HG03342 (cell line): ENCODE data around the gene SERTAD1.
"Not testable (repeated sequence)": the region's sequence is repeated elsewhere in the genome, so short reads cannot be mapped to it uniquely, and the experiment has no call there.

Experiments
- ATAC-seq: cut with Tn5 transposase; IDR thresholded peaks from one replicate; pipeline ENCODE4 v1.9.1; 2021; ENCODE audit warnings: mild to moderate bottlenecking, moderate library complexity; ENCODE audit not compliant: unreplicated experiment

Gene SERTAD1

GRCh38 chr19:40452016-40452415, 26.2 kb upstream of the SERTAD1 start:
- ATAC-seq: no peak

- no peak for ATAC-seq
Measured at GRCh38 chr19:40450664-40451063, 24.9 kb upstream of the SERTAD1 start.

- no peak for ATAC-seq
Measured at GRCh38 chr19:40449506-40449905, 23.7 kb upstream of the SERTAD1 start.

- no peak for ATAC-seq
Measured at GRCh38 chr19:40446263-40446784, 20.5 kb upstream of the SERTAD1 start.

GRCh38 chr19:40445780-40446262, 20.0 kb upstream of the SERTAD1 start:
- ATAC-seq: no peak

- no peak for ATAC-seq
Measured at GRCh38 chr19:40444825-40445312, 19.1 kb upstream of the SERTAD1 start.

- peak; percentile 63 for ATAC-seq
Measured at GRCh38 chr19:40444000-40444824, 18.4 kb upstream of the SERTAD1 start, which contains the start of gene SERTAD3. TSS of gene SERTAD3 (minus strand) at chr19:40444335. CDS start at chr19:40442080, 2,255 bp downstream.

- ATAC-seq: peak; percentile 60
Measured at GRCh38 chr19:40443131-40443999, 17.6 kb upstream of the SERTAD1 start.

GRCh38 chr19:40442328-40443130, 16.7 kb upstream of the SERTAD1 start:
- ATAC-seq: no peak

GRCh38 chr19:40441719-40442253, 16.0 kb upstream of the SERTAD1 start:
- no peak for ATAC-seq

- no peak for ATAC-seq
Measured at GRCh38 chr19:40438284-40438683, 12.5 kb upstream of the SERTAD1 start.

GRCh38 chr19:40433391-40434216, 7.8 kb upstream of the SERTAD1 start:
- peak; percentile 57 for ATAC-seq

- not testable (repeated sequence) for ATAC-seq
Measured at GRCh38 chr19:40432760-40433159, 7.0 kb upstream of the SERTAD1 start.

GRCh38 chr19:40431698-40432097, 5.9 kb upstream of the SERTAD1 start:
- ATAC-seq: no peak

- not testable (repeated sequence) for ATAC-seq
Measured at GRCh38 chr19:40430242-40430641, 4.5 kb upstream of the SERTAD1 start.

GRCh38 chr19:40428197-40428596, 2.4 kb upstream of the SERTAD1 start:
- not testable (repeated sequence) for ATAC-seq

GRCh38 chr19:40424637-40425449, 949 bp downstream of the SERTAD1 start:
- no peak for ATAC-seq

- ATAC-seq: no peak
Measured at GRCh38 chr19:40423938-40424337, 1.9 kb downstream of the SERTAD1 start.
